T-cell (primary cell): ENCODE measurements around the gene TRAPPC13. TPM values are rescaled to one million over a fixed set of nuclear protein-coding genes. Genes with fewer than 3 reads are reported as not detected.
"Not testable (repeated sequence)": the region's sequence is repeated elsewhere in the genome, so short reads cannot be mapped to it uniquely, and the experiment has no call there.

Experiments
- ATAC-seq, 4 experiments: fragments of 200-7000 bp in 3 of 4; fragments of 150-1000 bp in 1 of 4; cut with Tn5 transposase; replicated peaks in 1 of 4; 1 replicate in 3 of 4; 2 replicates in 1 of 4; pipeline ENCODE4 v1.10.0; 2021; ENCODE audit warnings: moderate library complexity in 3 of 4, mild to moderate bottlenecking in 2 of 4, moderate number of reproducible peaks in 1 of 4
- CTCF ChIA-PET, 2 donors: fragments of 300-600 bp; sonication (Branson Sonifier 250); formaldehyde crosslinking; loops; one replicate each; lab custom pipeline; 2022; ENCODE audit warnings: antibody characterized with exemption in 2 of 2; lab: Charles Lee
- POLR2A ChIA-PET, 2 donors: fragments of 300-600 bp; sonication (Branson Sonifier 250); formaldehyde crosslinking; loops; one replicate each; lab custom pipeline; 2022; ENCODE audit warnings: antibody characterized with exemption in 2 of 2; lab: Charles Lee
- DNase-seq, 35 experiments: peaks; one replicate each; pipeline versions ENCODE4 v3.0.0 to v3.0.0-alpha.2; 2013 to 2023
- H3K27ac ChIP-seq: one replicate; pipeline ENCODE4 v1.5.1; 2013; ENCODE audit warnings: low read length
- H3K27me3 ChIP-seq, 2 experiments: replicated peaks in 1 of 2; 1 replicate in 1 of 2; 2 replicates in 1 of 2; pipeline versions ENCODE4 v1.6.1 to v1.7.0; 2013; ENCODE audit warnings: low read length in 1 of 2, mixed read lengths in 1 of 2; ENCODE audit not compliant: control insufficient read depth in 2 of 2, insufficient read depth in 2 of 2; ENCODE audit errors: extremely low read depth in 1 of 2
- H3K36me3 ChIP-seq, 2 donors: 1 replicate in 1 of 2; 2 replicates in 1 of 2; pipeline versions ENCODE4 v1.6.1 to v1.7.0; 2013; ENCODE audit warnings: low read length in 1 of 2; ENCODE audit not compliant: control insufficient read depth in 2 of 2, insufficient read depth in 1 of 2; ENCODE audit errors: extremely low read depth in 1 of 2
- H3K4me1 ChIP-seq, 2 experiments: 1 replicate in 1 of 2; 2 replicates in 1 of 2; pipeline versions ENCODE4 v1.6.1 to v1.7.0; 2013; ENCODE audit warnings: low read length in 2 of 2, mixed read lengths in 1 of 2; ENCODE audit not compliant: insufficient read depth in 2 of 2, control insufficient read depth in 1 of 2; ENCODE audit errors: extremely low read depth in 1 of 2
- H3K4me3 ChIP-seq, 2 donors: 1 replicate in 1 of 2; 2 replicates in 1 of 2; pipeline versions ENCODE4 v1.5.1 to v1.7.0; 2013; ENCODE audit warnings: mild to moderate bottlenecking in 2 of 2, low read length in 1 of 2, moderate library complexity in 1 of 2; ENCODE audit not compliant: control insufficient read depth in 1 of 2; ENCODE audit errors: extremely low read depth in 1 of 2
- H3K9me3 ChIP-seq: 2 replicates; pipeline ENCODE4 v1.7.0; 2013
- H3K27ac Mint-ChIP-seq, 2 donors: one replicate each; pipeline ENCODE4 v1.8.0; 2020 to 2021; ENCODE audit warnings: mild to moderate bottlenecking in 2 of 2, mixed read lengths in 2 of 2
- H3K27me3 Mint-ChIP-seq, 2 donors: one replicate each; pipeline ENCODE4 v1.8.0; 2021 to 2022; ENCODE audit warnings: mixed read lengths in 2 of 2
- H3K36me3 Mint-ChIP-seq: one replicate; pipeline ENCODE4 v1.8.0; 2021; ENCODE audit warnings: mixed read lengths
- H3K4me1 Mint-ChIP-seq, 3 donors: one replicate each; pipeline ENCODE4 v1.8.0; 2020 to 2022; ENCODE audit warnings: mixed read lengths in 3 of 3, mild to moderate bottlenecking in 1 of 3
- H3K4me3 Mint-ChIP-seq, 3 donors: one replicate each; pipeline ENCODE4 v1.8.0; 2020 to 2022; ENCODE audit warnings: mild to moderate bottlenecking in 3 of 3, mixed read lengths in 3 of 3, moderate library complexity in 3 of 3
- H3K9me3 Mint-ChIP-seq, 3 donors: one replicate each; pipeline ENCODE4 v1.8.0; 2020 to 2022; ENCODE audit warnings: mixed read lengths in 3 of 3
- WGBS: methylation state at CpG from one replicate; pipeline ENCODE4 v1.1.5; 2013; ENCODE audit warnings: missing lambda C conversion rate; ENCODE audit not compliant: insufficient coverage; 5-methylcytosine and 5-hydroxymethylcytosine counted together
- total RNA-seq, 35 experiments: library from RNA in 6 of 35; stranded (reverse) in 6 of 35; fragments of 120-200 nt in 1 of 35; gene quantifications; one replicate each; pipeline versions ENCODE4 v1.2.1 to v1.2.4 and lab custom pipeline; 2013 to 2026

The TRAPPC13 gene
- total RNA-seq (10 to 100 TPM; 14.3 to 19.2 (median 16.5) TPM), total RNA-seq (lab: John Stamatoyannopoulos, UW) (13.4 to 41.1 (median 23.4) reads per million in 29 experiments)
- 31.8 TPM for total RNA-seq (2013)

- ChIA-PET CTCF (interaction anchor here in 1 of 2 donors (0.8 to 1.6 kb wide), 5 partner anchors 9 to 816 kb away, joined by 3 to 6 read pairs (median 4); partner anchors contain the start of genes CENPK and PPWD1), POLR2A (interaction anchor here (0.5 to 1.4 kb wide), 5 partner anchors 28 to 95 kb away, joined by 3 to 14 read pairs (median 6); partner anchors contain the start of genes CENPK (in 1 of the 2) and PPWD1 (in 1 of the 2))
- no peaks in the 10 kb centered on the region for H3K9me3 ChIP-seq
- H3K36me3 ChIP-seq, result peaks cover 0 to 8% of the 10 kb centered on the region in 2 donors
- Mint-ChIP-seq H3K36me3 (peaks cover 7% of the 10 kb centered on the region), H3K27ac (peak within 1 kb of the TSS; percentile 98 to 99), H3K4me1 (peaks cover 53 to 62% (median 54%) of the 10 kb centered on the region in 3 donors), H3K9me3 (no peaks in the 10 kb centered on the region), H3K4me3 (peak within 1 kb of the TSS; percentile 93 to 99 (median 97)), H3K27me3 (no peaks in the 10 kb centered on the region)
- DNase-seq (peak; percentile 60 to 93 (median 84)), ATAC-seq (peak; percentile 70 to 77 (median 74))
- H3K4me3 ChIP-seq, result peak within 1 kb of the TSS; percentile 74 to 92
- H3K27me3 ChIP-seq, result no peaks in the 10 kb centered on the region
- H3K27ac ChIP-seq, result peak within 1 kb of the TSS; percentile 86
- peaks cover 20 to 22% of the 10 kb centered on the region in 2 experiments for H3K4me1 ChIP-seq
- 0% methylated on average over 24 of the region's 36 CpGs for WGBS
These were observed at the start of gene TRAPPC13, which contains the start of gene SHLD3 for GRCh38 chr5:65624571-65625555. Gene TRAPPC13, plus strand, starts transcription at chr5:65625027. Its CDS starts 34 bp downstream, at chr5:65625061. Gene SHLD3, plus strand, starts transcription at chr5:65625027. Its CDS starts 4,561 bp downstream, at chr5:65629588.

- Histone ChIP-seq H3K4me1 (no peaks in the 10 kb centered on the region), H3K9me3 (no peaks in the 10 kb centered on the region), H3K27me3 (no peaks in the 10 kb centered on the region), H3K4me3 (no peak overlapping the region), H3K27ac (no peak overlapping the region), H3K36me3 (peaks cover 0 to 64% of the 10 kb centered on the region in 2 donors)
- Mint-ChIP-seq H3K9me3 (no peaks in the 10 kb centered on the region), H3K4me1 (peaks cover 21 to 44% (median 34%) of the 10 kb centered on the region in 3 donors), H3K4me3 (no peak overlapping the region), H3K27me3 (no peaks in the 10 kb centered on the region), H3K27ac (peak overlapping the region in 1 of 2 donors; percentile 72), H3K36me3 (peaks cover 47% of the 10 kb centered on the region)
- ATAC-seq, result no peak
- ChIA-PET CTCF (no interaction called here), POLR2A (no interaction called here)
- DNase-seq, result no peak
These were observed 47.7 kb upstream of the TRAPPC13 start for GRCh38 chr5:65577141-65577540.

GRCh38 chr5:65588694-65589093 lies 36.1 kb upstream of the TRAPPC13 start:
- no peaks in the 10 kb centered on the region for H3K27me3 ChIP-seq
- ChIA-PET POLR2A (interaction anchor here in 1 of 2 donors (0.6 kb wide), 1 partner anchor 36 kb away, joined by 3 read pairs; the partner anchor contains the start of gene TRIM23), CTCF (interaction anchor here in 1 of 2 donors (0.5 to 0.6 kb wide), 2 partner anchors 1272 to 1295 kb away, joined by 3 read pairs; no protein-coding TSS in a partner anchor)
- no peak for DNase-seq
- peaks cover 30% of the 10 kb centered on the region for H3K36me3 Mint-ChIP-seq
- no peaks in the 10 kb centered on the region for H3K9me3 ChIP-seq
- H3K4me1 Mint-ChIP-seq, result no peaks in the 10 kb centered on the region
- H3K9me3 Mint-ChIP-seq, result no peaks in the 10 kb centered on the region
- no peak for ATAC-seq
- peaks cover 0 to 68% of the 10 kb centered on the region in 2 donors for H3K36me3 ChIP-seq
- H3K27ac Mint-ChIP-seq, result no peak overlapping the region
- no peaks in the 10 kb centered on the region for H3K27me3 Mint-ChIP-seq
- H3K27ac ChIP-seq, result no peak overlapping the region
- WGBS, result no CpG with 5 or more reads among the region's 2 CpGs
- no peaks in the 10 kb centered on the region for H3K4me1 ChIP-seq
- no peak overlapping the region for H3K4me3 ChIP-seq
- H3K4me3 Mint-ChIP-seq, result no peak overlapping the region

- ATAC-seq, DNase-seq, H3K4me1 ChIP-seq, H3K27me3 Mint-ChIP-seq, H3K4me3 Mint-ChIP-seq, POLR2A ChIA-PET, H3K27me3 ChIP-seq, H3K27ac Mint-ChIP-seq, H3K9me3 ChIP-seq, H3K27ac ChIP-seq, H3K4me3 ChIP-seq: not testable (repeated sequence)
- CTCF ChIA-PET, result interaction anchor here in 1 of 2 donors (1.4 kb wide), 1 partner anchor 10 kb away, joined by 3 read pairs; no protein-coding TSS in a partner anchor
- no CpG with 5 or more reads among the region's 1 CpG for WGBS
- H3K4me1 Mint-ChIP-seq, result peaks cover 12 to 17% (median 12%) of the 10 kb centered on the region in 3 donors
- H3K36me3 ChIP-seq, result peaks cover 0 to 71% of the 10 kb centered on the region in 2 donors
- H3K36me3 Mint-ChIP-seq, result peaks cover 70% of the 10 kb centered on the region
- H3K9me3 Mint-ChIP-seq, result peaks cover 0 to 13% (median 0%) of the 10 kb centered on the region in 3 donors
These were observed 23.1 kb upstream of the TRAPPC13 start for GRCh38 chr5:65601761-65602160.

GRCh38 chr5:65611524-65611923 lies 13.3 kb upstream of the TRAPPC13 start:
- no peaks in the 10 kb centered on the region for H3K9me3 Mint-ChIP-seq
- no peaks in the 10 kb centered on the region for H3K27me3 Mint-ChIP-seq
- H3K4me3 Mint-ChIP-seq, result no peak overlapping the region
- peaks cover 71% of the 10 kb centered on the region for H3K36me3 Mint-ChIP-seq
- peaks cover 11 to 32% (median 17%) of the 10 kb centered on the region in 3 donors for H3K4me1 Mint-ChIP-seq
- Histone ChIP-seq H3K4me1 (no peaks in the 10 kb centered on the region), H3K4me3 (no peak overlapping the region), H3K27me3 (no peaks in the 10 kb centered on the region), H3K9me3 (no peaks in the 10 kb centered on the region), H3K36me3 (peaks cover 14 to 89% of the 10 kb centered on the region in 2 donors), H3K27ac (no peak overlapping the region)
- no peak overlapping the region for H3K27ac Mint-ChIP-seq
- WGBS, result 80% methylated on average over 1 of the region's 3 CpGs
- DNase-seq (no peak), ATAC-seq (no peak)
- CTCF ChIA-PET, result interaction anchor here (0.7 to 1.5 kb wide), 4 partner anchors 9 to 1548 kb away, joined by 3 to 5 read pairs (median 4); no protein-coding TSS in a partner anchor
- POLR2A ChIA-PET, result interaction anchor here in 1 of 2 donors (0.7 to 1.6 kb wide), 2 partner anchors 12 to 1229 kb away, joined by 4 to 8 read pairs; no protein-coding TSS in a partner anchor
